Stimulated activated CD8-positive, alpha-beta memory T cell treated with anti-CD3 and anti-CD28 coated beads, Interleukin-7, amount 100 ng/mL, for 1 hour (primary cell): Measurements from ENCODE around the gene KBTBD13.
A peak's percentile ranks its signal among the peaks of the same experiment; 100 is the strongest.

Experiments
- DNase-seq, 2 donors: peaks; one replicate each; pipeline ENCODE4 v3.0.0-alpha.2; 2020; ENCODE audit warnings: low read depth in 2 of 2

The KBTBD13 gene

GRCh38 chr15:65051266-65051665 is 25.3 kb upstream of the KBTBD13 start:
- DNase-seq = no peak

- DNase-seq = no peak
Measured at GRCh38 chr15:65052956-65053355, 23.6 kb upstream of the KBTBD13 start.

GRCh38 chr15:65054333-65055200 is 22.0 kb upstream of the KBTBD13 start:
- DNase-seq = peak in 1 of 2 donors; percentile 12

- no peak for DNase-seq
Measured at GRCh38 chr15:65055201-65055870, 21.2 kb upstream of the KBTBD13 start.

GRCh38 chr15:65056106-65056505 is 20.4 kb upstream of the KBTBD13 start:
- no peak for DNase-seq

- no peak for DNase-seq
Measured at GRCh38 chr15:65056868-65057548, 19.5 kb upstream of the KBTBD13 start.

- no peak for DNase-seq
Measured at GRCh38 chr15:65057549-65057940, 19.0 kb upstream of the KBTBD13 start.

GRCh38 chr15:65058394-65059368 is 17.9 kb upstream of the KBTBD13 start:
- DNase-seq = no peak

- no peak for DNase-seq
Measured at GRCh38 chr15:65059369-65059750, 17.2 kb upstream of the KBTBD13 start.

GRCh38 chr15:65059931-65060596 is 16.5 kb upstream of the KBTBD13 start:
- DNase-seq = no peak

- no peak for DNase-seq
Measured at GRCh38 chr15:65060641-65061397, 15.7 kb upstream of the KBTBD13 start.

- no peak for DNase-seq
Measured at GRCh38 chr15:65062061-65062460, 14.5 kb upstream of the KBTBD13 start.

- no peak for DNase-seq
Measured at GRCh38 chr15:65062726-65063125, 13.8 kb upstream of the KBTBD13 start.

- no peak for DNase-seq
Measured at GRCh38 chr15:65066001-65066634, 10.4 kb upstream of the KBTBD13 start.

- DNase-seq = no peak
Measured at GRCh38 chr15:65066635-65067316, 9.8 kb upstream of the KBTBD13 start.

- no peak for DNase-seq
Measured at GRCh38 chr15:65067317-65067644, 9.3 kb upstream of the KBTBD13 start.

- no peak for DNase-seq
Measured at GRCh38 chr15:65067645-65068402, 8.7 kb upstream of the KBTBD13 start, which contains the start of gene RASL12. Gene RASL12, minus strand, starts transcription at chr15:65067991. Its CDS starts 156 bp downstream, at chr15:65067835.

- DNase-seq = no peak
Measured at GRCh38 chr15:65068403-65068788, 8.2 kb upstream of the KBTBD13 start.
